Activated CD4-positive, alpha-beta T cell treated with anti-CD3 and anti-CD28 coated beads for 4 hours (primary cell): ENCODE data around the gene MICAL3.
A peak's percentile ranks its signal among the peaks of the same experiment; 100 is the strongest.
"Not testable (repeated sequence)": the region's sequence is repeated elsewhere in the genome, so short reads cannot be mapped to it uniquely, and the experiment has no call there.

Source experiments
- DNase-seq, 2 donors: peaks; one replicate each; pipeline ENCODE4 v3.0.0-alpha.2; 2020

MICAL3 gene

GRCh38 chr22:18024276-18024939, at the start of gene MICAL3:
Gene MICAL3, minus strand, starts transcription at chr22:18024561. Its CDS starts 117,749 bp downstream, at chr22:17906812.
- peak; percentile 54 to 62 for DNase-seq

DNA sequence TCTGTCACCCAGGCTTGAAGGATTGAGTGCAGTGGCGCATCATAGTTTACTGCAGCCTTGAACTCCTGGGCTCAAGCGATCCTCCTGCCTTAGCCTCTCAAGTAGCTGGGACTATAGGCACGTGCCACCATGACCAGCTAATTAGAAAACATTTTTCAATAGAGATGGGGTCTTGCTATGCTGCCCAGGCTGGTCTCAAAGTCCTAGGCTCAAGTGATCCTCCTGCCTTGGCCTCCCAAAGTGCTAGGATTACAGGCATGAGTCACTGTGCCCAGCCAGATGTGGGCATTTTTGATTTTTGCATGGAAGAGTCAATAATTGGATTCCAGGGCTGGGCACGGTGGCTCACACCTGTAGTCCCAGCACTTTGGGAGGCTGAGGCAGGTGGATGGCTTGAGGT, 49.6 kb upstream of the MICAL3 start:
- not testable (repeated sequence) for DNase-seq

- DNase-seq = no peak
Measured at GRCh38 chr22:18073467-18073866, 49.1 kb upstream of the MICAL3 start.

GRCh38 chr22:18071968-18072310, 47.6 kb upstream of the MICAL3 start:
- no peak for DNase-seq

- DNase-seq = not testable (repeated sequence)
Measured at GRCh38 chr22:18071307-18071967, 47.1 kb upstream of the MICAL3 start.

- no peak for DNase-seq
Measured at GRCh38 chr22:18070556-18071306, 46.4 kb upstream of the MICAL3 start.

- no peak for DNase-seq
Measured at GRCh38 chr22:18070041-18070440, 45.7 kb upstream of the MICAL3 start.

DNA sequence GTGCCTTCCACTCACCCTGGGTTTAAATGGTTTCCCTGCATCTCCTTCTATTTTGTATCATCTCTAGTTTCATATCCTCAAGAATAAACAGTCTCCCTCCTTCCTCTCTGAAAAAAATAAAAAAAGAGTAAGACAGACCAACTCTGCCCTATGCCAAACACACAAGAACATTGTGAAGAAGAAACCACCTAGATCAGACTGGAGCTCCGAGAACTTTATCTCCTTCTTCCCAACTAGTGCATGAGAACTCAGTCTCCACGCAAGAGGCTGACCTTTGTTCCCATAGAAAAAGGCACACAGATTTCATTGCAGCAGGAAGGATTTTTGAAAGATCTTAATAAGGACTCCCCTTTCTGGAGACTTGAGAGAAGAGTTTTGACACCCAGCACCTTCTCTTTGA, 44.7 kb upstream of the MICAL3 start:
- DNase-seq = no peak

DNA sequence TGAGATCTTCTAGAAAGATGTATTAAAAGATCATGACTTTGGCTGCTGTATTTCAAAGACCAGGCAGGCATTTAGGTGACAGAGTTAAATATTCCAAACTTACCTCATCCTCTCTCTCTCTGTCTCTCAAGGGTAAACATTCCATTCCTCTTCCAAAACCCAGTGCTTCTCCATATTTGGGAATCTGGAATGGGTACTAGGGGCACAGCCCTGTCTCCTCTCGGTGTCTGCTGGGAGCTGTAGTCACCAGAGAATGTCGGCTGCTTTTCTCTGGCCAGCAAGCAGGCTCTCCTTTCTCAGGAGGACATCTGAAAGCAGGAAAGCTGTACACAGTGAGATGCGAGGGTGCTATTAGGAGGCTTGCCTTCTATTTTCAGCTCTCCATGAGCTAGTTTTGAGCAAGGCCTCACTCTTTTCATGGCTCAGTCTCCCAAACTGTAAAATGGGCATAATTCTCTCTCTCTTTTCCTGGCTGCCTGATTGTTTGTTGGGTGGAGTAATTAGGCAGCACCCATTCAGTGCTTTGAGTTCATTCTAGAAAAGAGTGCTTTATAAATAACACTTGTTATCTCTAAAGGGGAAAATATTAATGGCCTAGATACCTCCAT, 44.1 kb upstream of the MICAL3 start:
- no peak for DNase-seq

DNA sequence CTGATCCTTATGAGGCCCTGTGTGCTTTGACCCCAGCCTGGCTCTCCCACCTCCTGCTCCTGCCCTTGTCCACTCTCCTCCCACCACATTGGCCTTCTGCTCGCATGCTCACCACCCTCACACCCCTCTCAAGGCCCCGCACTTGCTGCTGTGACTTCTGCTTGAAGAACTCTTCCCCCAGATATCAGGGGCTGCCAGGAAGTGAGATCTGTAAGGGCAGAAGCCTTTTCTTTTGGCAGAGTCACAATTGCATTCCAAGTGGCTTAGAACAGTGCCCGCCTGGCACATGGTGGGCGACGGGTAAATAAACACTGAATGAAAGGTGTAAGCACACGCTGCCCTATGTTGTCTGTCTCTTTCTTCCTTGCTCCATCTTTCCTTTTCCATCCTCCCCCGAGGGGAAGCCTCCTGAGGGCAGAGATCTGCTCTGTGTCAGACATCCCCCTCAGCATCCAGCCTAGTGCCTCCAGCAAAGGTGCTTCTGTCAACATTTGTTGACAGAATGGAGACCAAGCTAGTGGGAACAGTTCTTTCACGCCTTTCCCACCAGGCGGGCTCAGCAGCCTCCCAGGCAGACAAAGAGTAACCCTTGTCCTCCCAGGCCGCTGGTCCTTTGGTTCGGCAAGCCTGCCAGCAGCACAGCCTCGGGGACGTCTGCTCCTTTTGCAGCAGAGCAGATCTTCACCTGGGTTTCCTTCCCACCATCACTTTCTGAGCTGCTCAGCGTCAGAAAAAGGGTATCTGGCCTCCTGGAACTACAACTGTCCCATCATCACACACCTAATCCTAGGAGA, 43.4 kb upstream of the MICAL3 start:
- DNase-seq = no peak

DNA sequence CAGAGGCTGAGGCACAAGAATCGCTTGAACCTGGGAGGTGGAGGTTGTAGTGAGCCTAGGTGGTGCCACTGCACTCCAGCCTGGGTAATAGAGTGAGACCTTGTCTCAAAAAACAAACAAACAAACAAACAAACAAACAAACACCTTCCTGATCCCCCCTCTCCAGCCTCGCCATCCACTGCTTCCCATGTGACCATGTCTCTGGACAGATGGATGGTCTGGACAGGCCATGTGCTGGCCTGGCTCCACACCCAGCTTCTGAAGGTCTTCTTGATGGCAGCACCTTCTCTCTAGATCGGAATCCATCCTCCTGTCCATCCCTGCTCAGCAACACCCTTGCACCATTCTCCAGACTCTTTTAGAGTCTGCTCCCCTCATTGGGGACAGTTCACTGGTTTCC, 42.8 kb upstream of the MICAL3 start:
- no peak for DNase-seq

DNA sequence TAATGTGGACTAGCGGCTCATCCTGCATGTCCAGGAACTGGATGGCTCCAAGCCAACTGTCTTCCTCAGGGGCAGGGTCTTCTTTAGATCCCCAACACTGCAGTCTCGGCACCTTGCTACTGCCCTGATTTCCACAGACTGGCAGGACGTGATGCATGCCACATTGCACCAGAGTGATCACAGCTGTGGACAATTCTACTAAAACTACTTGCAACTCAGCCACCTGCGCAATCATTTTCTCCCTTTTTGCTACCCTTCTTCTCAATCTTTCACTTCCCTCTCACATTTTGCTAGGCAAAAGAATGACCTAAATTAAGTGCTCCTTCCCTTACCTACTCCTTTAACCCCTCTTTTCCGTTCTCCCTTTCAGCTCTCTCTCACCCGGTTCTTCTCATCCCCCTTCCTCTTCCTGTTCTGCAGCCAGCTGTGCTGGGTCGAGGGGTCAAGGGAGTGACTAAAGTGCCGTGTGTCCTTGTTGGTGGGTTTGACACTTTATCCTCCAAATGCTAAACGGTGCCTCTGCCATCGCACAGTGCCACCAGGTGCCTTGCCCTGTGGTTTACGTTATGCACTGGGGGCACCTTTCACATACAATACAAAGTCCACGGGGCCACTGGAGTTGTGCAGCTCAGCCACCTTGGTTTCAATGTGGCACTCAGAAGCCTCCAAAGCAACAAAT, 42.0 kb upstream of the MICAL3 start:
- no peak for DNase-seq

GRCh38 chr22:18065256-18065655, 40.9 kb upstream of the MICAL3 start:
- DNase-seq = no peak

- DNase-seq = no peak
Measured at GRCh38 chr22:18064636-18065035, 40.3 kb upstream of the MICAL3 start.

- DNase-seq = not testable (repeated sequence)
Measured at GRCh38 chr22:18063715-18064114, 39.4 kb upstream of the MICAL3 start.

DNA sequence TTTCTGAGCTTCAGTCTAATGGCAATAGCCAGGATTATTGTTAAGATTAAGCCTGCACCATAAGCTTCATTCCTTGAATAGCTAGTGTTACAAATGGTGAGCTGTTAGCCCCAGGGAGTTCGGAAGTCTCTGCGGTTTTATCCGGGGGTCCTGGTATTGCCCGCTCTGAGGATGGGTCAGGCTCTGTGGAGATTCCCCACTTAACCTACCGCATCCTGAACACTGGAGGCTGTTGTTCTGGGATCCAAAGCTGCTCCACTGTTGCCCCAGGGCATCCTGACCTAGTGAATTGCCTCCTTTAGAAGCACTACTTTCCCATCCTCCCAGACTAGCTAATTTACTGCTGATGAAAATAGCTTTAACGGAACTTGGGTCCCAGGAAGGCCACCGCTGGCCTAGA, 38.9 kb upstream of the MICAL3 start:
- DNase-seq = no peak

DNA sequence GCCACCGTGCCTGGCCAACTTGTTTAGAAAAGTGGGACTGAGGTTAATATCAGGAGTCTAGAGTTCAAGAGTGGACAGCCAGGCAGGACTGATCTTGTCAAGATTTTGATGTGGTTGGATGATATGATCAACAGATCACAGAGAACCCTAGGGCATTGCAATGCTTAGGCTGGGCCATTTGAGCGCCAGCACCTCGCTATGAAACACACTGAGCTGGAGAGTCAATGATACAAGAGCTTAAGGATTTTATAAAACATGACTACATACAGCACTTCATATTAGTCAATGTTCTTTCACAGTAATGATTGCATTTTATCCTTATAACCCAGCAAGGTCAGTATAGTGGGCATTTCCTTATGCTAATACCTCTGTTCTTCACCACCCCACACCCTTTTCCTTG, 38.1 kb upstream of the MICAL3 start:
- DNase-seq = no peak

GRCh38 chr22:18060646-18061620, 36.6 kb upstream of the MICAL3 start:
- DNase-seq = no peak

GRCh38 chr22:18059991-18060390, 35.6 kb upstream of the MICAL3 start:
- no peak for DNase-seq

DNA sequence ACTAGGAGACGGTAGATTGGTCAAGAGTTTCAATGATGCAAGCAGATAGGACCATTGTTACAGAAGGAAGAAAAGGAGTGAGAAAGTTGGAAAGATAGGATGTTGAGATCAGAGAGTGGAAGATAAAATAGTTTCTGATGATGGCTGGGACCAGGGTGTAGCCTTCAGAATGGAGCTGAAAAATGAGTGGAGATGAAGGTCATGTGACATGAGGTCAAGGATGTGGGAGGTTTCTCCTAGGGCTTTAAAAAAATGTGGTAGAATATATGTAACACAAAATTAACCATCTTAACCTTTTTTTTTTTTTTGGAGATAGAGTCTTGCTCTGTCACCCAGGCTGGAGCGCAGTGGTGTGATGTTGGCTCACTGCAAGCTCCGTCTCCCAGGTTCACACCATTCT, 35.1 kb upstream of the MICAL3 start:
- DNase-seq = no peak

DNA sequence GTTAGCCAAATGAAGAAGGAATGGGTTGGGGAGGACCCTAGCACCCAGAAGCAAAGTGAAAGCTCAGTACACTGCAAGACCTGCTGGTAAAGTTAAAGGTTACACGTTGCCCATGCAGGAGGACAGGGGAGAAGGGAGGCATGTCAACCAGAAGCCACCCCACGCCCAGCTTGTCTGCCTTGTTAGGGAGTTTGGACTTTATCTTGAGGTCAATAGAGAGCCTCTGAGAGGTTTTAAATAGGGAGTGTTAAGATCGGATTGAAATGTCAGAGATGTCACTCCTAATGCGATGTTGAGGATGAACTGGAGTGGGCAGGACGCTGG, 34.7 kb upstream of the MICAL3 start:
- no peak for DNase-seq
